Neural cell (in vitro differentiated cells): Measurements from ENCODE around the gene HIVEP2. TPM values are rescaled to one million over a fixed set of nuclear protein-coding genes. Genes with fewer than 3 reads are reported as not detected.

Experiments
- H2AFZ ChIP-seq: fragments of 200-600, 300-800 bp; sonication (generic), shearing (Covaris generic); 2 replicates; pipeline ENCODE4 v1.6.0; 2014; ENCODE audit warnings: low read depth, mild to moderate bottlenecking, antibody characterized with exemption, low read length, moderate library complexity
- H3F3A ChIP-seq: fragments of 200-600 bp; shearing (Covaris generic); 2 replicates; pipeline ENCODE4 v1.6.1; 2016; ENCODE audit warnings: mild to moderate bottlenecking, moderate library complexity, mixed read lengths, antibody characterized with exemption, low read length; ENCODE audit not compliant: insufficient read depth, poor library complexity, severe bottlenecking
- H3K27ac ChIP-seq: fragments of 200-600, 300-800 bp; sonication (generic), shearing (Covaris generic); 2 replicates; pipeline ENCODE4 v1.5.1; 2014; ENCODE audit warnings: mild to moderate bottlenecking, low read length, moderate library complexity
- H3K27me3 ChIP-seq: fragments of 300-800, 200-600 bp; sonication (generic), shearing (Covaris generic); 2 replicates; pipeline ENCODE4 v1.6.0; 2014; ENCODE audit warnings: mild to moderate bottlenecking, low read depth, low read length, moderate library complexity; ENCODE audit not compliant: insufficient read depth
- H3K36me3 ChIP-seq: fragments of 300-800, 200-600 bp; sonication (generic), shearing (Covaris generic); 2 replicates; pipeline ENCODE4 v1.5.1; 2014; ENCODE audit warnings: mild to moderate bottlenecking, antibody characterized with exemption, low read length, moderate library complexity; ENCODE audit not compliant: insufficient read depth
- H3K4me2 ChIP-seq: fragments of 300-800, 200-600 bp; sonication (generic), shearing (Covaris generic); 2 replicates; pipeline ENCODE4 v1.6.0; 2014; ENCODE audit warnings: mild to moderate bottlenecking, low read length
- H3K4me3 ChIP-seq: fragments of 300-800, 200-600 bp; sonication (generic), shearing (Covaris generic); 2 replicates; pipeline ENCODE4 v1.5.1; 2014; ENCODE audit warnings: mild to moderate bottlenecking, low read length, moderate library complexity
- H3K79me2 ChIP-seq: fragments of 200-600 bp; shearing (Covaris generic); replicated peaks from 2 replicates; pipeline ENCODE4 v1.6.0; 2014; ENCODE audit warnings: mild to moderate bottlenecking, low read length, moderate library complexity; ENCODE audit not compliant: insufficient read depth
- H3K9ac ChIP-seq: fragments of 300-800, 200-600 bp; sonication (generic), shearing (Covaris generic); 2 replicates; pipeline ENCODE4 v1.6.1; 2016; ENCODE audit warnings: mild to moderate bottlenecking, low read length, mixed read lengths
- H3K9me2 ChIP-seq: fragments of 200-600 bp; shearing (Covaris generic); 2 replicates; pipeline ENCODE4 v1.6.1; 2016; ENCODE audit warnings: mild to moderate bottlenecking, low read length, mixed read lengths; ENCODE audit not compliant: insufficient read depth
- H3K9me3 ChIP-seq: fragments of 200-600, 300-800 bp; sonication (generic), shearing (Covaris generic); 2 replicates; pipeline ENCODE4 v1.6.1; 2016; ENCODE audit warnings: mild to moderate bottlenecking, mixed run types, low read length, moderate library complexity, mixed read lengths
- H4K20me1 ChIP-seq: fragments of 200-600 bp; shearing (Covaris generic); 2 replicates; pipeline ENCODE4 v1.6.1; 2016; ENCODE audit warnings: mild to moderate bottlenecking, mixed run types; ENCODE audit not compliant: insufficient read depth
- EP300 ChIP-seq: fragments of 450-650 bp; conservative IDR thresholded peaks from 2 replicates; pipeline ENCODE4 v1.6.1; 2014; ENCODE audit warnings: antibody characterized with exemption, mild to moderate bottlenecking, moderate library complexity; ENCODE audit not compliant: poor library complexity, severe bottlenecking
- EZH2 ChIP-seq: fragments of 200-600, 300-800 bp; shearing (Covaris generic), sonication (generic); IDR thresholded peaks from 2 replicates; pipeline ENCODE4 v1.6.1; 2014; ENCODE audit warnings: antibody characterized with exemption, low read length, borderline replicate concordance, mild to moderate bottlenecking; ENCODE audit not compliant: insufficient read depth, poor library complexity, severe bottlenecking
- MXI1 ChIP-seq: fragments of 450-650 bp; conservative IDR thresholded peaks from 2 replicates; pipeline ENCODE4 v1.6.1; 2014; ENCODE audit warnings: antibody characterized with exemption, mild to moderate bottlenecking; ENCODE audit not compliant: poor library complexity, severe bottlenecking
- POLR2AphosphoS5 ChIP-seq: IDR thresholded peaks from 2 replicates; pipeline ENCODE4 v1.6.1; 2012
- RAD21 ChIP-seq: fragments of 450-650 bp; conservative IDR thresholded peaks from 2 replicates; pipeline ENCODE4 v1.6.1; 2014; ENCODE audit warnings: antibody characterized with exemption, mild to moderate bottlenecking, moderate library complexity
- SMC3 ChIP-seq: fragments of 450-650 bp; conservative IDR thresholded peaks from 2 replicates; pipeline ENCODE4 v1.6.1; 2014; ENCODE audit warnings: antibody characterized with exemption, mild to moderate bottlenecking, moderate library complexity; ENCODE audit not compliant: poor library complexity
- TAF1 ChIP-seq: IDR thresholded peaks from 2 replicates; pipeline ENCODE4 v1.6.1; 2012; ENCODE audit warnings: low read depth
- polyA plus RNA-seq: library from polyadenylated mRNA; depleted of rRNA; stranded (reverse); fragments of >200 nt; gene quantifications from 2 replicates; pipeline ENCODE4 v1.2.3, GENCODE V29; 2014
- TF ChIP-seq, protein P1 (sequence below): IDR thresholded peaks from 2 replicates; pipeline ENCODE4 v1.6.1; 2012; ENCODE audit warnings: borderline replicate concordance
- TF ChIP-seq, protein P2 (sequence below): fragments of 450-650 bp; IDR thresholded peaks from 2 replicates; pipeline ENCODE4 v1.5.1; 2014; ENCODE audit warnings: antibody characterized with exemption, mild to moderate bottlenecking, moderate library complexity; ENCODE audit not compliant: poor library complexity, severe bottlenecking

The HIVEP2 gene
- polyA plus RNA-seq, 1 donor from 2014 or later, result 6.0 TPM

DNA sequence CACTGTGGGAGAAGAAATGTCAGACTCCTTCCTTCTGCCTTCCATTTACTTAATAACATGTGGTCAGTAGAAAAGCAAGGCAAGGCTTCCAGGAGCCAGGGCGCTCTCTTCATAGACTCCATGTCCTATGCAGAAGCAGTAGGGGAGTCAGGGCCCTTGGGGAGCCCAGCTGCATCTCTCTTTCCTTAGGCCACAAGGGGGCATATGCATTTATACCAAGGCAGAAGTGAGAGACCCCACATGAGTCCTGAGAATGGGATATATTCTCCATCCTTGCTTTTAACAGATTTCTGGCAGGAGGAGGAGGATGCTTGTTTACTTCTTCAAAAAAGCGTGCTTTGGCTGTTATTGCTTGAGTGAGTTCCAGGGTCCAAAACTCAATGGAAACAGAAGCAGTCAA, 198.5 kb downstream of the HIVEP2 start:
- Histone ChIP-seq H3K9me2 (no peaks in the 10 kb centered on the region), H3K27ac (no peak overlapping the region), H3K79me2 (no peaks in the 10 kb centered on the region), H3K9me3 (no peaks in the 10 kb centered on the region), H2AFZ (no peak overlapping the region), H3K9ac (no peak overlapping the region), H3K4me2 (no peak overlapping the region), H3F3A (no peaks in the 10 kb centered on the region), H4K20me1 (no peaks in the 10 kb centered on the region), H3K27me3 (no peaks in the 10 kb centered on the region), H3K36me3 (no peaks in the 10 kb centered on the region), H3K4me3 (no peak overlapping the region)
- no peak for TF ChIP-seq MXI1
- no peak for TF ChIP-seq RAD21
- TF ChIP-seq EZH2, result no peak
- no peak for TF ChIP-seq TAF1
- no peak for TF ChIP-seq EP300
- TF ChIP-seq, protein P1, sequence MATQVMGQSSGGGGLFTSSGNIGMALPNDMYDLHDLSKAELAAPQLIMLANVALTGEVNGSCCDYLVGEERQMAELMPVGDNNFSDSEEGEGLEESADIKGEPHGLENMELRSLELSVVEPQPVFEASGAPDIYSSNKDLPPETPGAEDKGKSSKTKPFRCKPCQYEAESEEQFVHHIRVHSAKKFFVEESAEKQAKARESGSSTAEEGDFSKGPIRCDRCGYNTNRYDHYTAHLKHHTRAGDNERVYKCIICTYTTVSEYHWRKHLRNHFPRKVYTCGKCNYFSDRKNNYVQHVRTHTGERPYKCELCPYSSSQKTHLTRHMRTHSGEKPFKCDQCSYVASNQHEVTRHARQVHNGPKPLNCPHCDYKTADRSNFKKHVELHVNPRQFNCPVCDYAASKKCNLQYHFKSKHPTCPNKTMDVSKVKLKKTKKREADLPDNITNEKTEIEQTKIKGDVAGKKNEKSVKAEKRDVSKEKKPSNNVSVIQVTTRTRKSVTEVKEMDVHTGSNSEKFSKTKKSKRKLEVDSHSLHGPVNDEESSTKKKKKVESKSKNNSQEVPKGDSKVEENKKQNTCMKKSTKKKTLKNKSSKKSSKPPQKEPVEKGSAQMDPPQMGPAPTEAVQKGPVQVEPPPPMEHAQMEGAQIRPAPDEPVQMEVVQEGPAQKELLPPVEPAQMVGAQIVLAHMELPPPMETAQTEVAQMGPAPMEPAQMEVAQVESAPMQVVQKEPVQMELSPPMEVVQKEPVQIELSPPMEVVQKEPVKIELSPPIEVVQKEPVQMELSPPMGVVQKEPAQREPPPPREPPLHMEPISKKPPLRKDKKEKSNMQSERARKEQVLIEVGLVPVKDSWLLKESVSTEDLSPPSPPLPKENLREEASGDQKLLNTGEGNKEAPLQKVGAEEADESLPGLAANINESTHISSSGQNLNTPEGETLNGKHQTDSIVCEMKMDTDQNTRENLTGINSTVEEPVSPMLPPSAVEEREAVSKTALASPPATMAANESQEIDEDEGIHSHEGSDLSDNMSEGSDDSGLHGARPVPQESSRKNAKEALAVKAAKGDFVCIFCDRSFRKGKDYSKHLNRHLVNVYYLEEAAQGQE, result no peak
- no peak for TF ChIP-seq SMC3
- no peak for TF ChIP-seq POLR2AphosphoS5

DNA sequence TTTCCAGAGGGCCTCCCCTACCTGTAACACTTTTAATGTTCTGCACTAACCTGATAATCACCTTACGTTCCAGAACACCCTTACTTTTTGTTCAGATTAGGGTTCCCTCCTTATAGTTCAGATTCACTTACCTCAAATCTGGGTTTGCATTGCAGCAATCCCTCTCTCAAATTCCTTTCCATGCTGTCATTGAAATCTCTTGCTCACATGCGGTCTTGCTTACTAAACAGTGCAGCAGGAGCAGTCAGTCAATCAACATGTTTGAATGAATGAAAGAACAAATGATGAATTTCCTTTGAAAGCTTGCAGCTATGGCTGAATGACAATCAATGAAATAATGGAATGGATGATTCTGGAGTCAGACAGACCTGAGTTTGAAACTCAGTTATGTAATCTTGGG, 200.1 kb downstream of the HIVEP2 start:
- no peaks in the 10 kb centered on the region for H3F3A ChIP-seq
- H3K79me2 ChIP-seq, result no peaks in the 10 kb centered on the region
- H2AFZ ChIP-seq, result no peak overlapping the region
- no peaks in the 10 kb centered on the region for H3K36me3 ChIP-seq
- H3K4me3 ChIP-seq, result no peak overlapping the region
- H3K9me3 ChIP-seq, result no peaks in the 10 kb centered on the region
- H3K27ac ChIP-seq, result no peak overlapping the region
- H3K9ac ChIP-seq, result no peak overlapping the region
- H4K20me1 ChIP-seq, result no peaks in the 10 kb centered on the region
- TF ChIP-seq POLR2AphosphoS5 (peak; percentile 29), EZH2 (no peak), SMC3 (no peak), RAD21 (no peak), EP300 (peak; percentile 45)
- H3K27me3 ChIP-seq, result no peaks in the 10 kb centered on the region
- no peak overlapping the region for H3K4me2 ChIP-seq
- H3K9me2 ChIP-seq, result no peaks in the 10 kb centered on the region

DNA sequence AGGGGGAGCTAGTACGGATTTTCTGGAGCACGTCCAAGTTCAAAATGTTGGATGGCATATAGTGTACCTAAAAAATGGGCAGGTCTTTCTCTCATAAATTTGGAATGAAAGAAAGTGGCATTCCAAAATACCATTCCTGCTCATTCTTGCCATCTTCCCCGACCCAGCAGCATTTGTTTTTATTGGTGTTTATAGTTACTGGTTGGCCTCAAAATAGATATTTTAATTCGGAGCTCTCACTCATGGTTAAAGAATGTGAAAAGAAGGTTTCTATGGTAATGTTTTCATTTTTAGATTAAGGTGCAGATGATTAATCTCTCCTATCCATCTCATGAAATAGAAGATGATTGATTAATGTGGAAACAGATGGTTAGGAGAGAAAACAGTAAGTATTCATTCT, 204.5 kb downstream of the HIVEP2 start:
- no peak overlapping the region for H3K4me3 ChIP-seq
- no peak overlapping the region for H3K4me2 ChIP-seq
- H3K36me3 ChIP-seq, result no peaks in the 10 kb centered on the region
- H3K27ac ChIP-seq, result no peak overlapping the region
- no peaks in the 10 kb centered on the region for H3F3A ChIP-seq
- no peaks in the 10 kb centered on the region for H3K9me3 ChIP-seq
- H3K9ac ChIP-seq, result no peak overlapping the region
- H2AFZ ChIP-seq, result no peak overlapping the region
- H3K9me2 ChIP-seq, result no peaks in the 10 kb centered on the region
- no peaks in the 10 kb centered on the region for H4K20me1 ChIP-seq
- H3K27me3 ChIP-seq, result no peaks in the 10 kb centered on the region
- no peak for TF ChIP-seq EZH2
- TF ChIP-seq MXI1, result no peak
- no peak for TF ChIP-seq POLR2AphosphoS5
- no peak for TF ChIP-seq SMC3
- TF ChIP-seq, protein P1, result no peak
- TF ChIP-seq TAF1, result no peak
- TF ChIP-seq, protein P2, sequence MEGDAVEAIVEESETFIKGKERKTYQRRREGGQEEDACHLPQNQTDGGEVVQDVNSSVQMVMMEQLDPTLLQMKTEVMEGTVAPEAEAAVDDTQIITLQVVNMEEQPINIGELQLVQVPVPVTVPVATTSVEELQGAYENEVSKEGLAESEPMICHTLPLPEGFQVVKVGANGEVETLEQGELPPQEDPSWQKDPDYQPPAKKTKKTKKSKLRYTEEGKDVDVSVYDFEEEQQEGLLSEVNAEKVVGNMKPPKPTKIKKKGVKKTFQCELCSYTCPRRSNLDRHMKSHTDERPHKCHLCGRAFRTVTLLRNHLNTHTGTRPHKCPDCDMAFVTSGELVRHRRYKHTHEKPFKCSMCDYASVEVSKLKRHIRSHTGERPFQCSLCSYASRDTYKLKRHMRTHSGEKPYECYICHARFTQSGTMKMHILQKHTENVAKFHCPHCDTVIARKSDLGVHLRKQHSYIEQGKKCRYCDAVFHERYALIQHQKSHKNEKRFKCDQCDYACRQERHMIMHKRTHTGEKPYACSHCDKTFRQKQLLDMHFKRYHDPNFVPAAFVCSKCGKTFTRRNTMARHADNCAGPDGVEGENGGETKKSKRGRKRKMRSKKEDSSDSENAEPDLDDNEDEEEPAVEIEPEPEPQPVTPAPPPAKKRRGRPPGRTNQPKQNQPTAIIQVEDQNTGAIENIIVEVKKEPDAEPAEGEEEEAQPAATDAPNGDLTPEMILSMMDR, result no peak
- no peak for TF ChIP-seq EP300
- TF ChIP-seq RAD21, result no peak
- no peaks in the 10 kb centered on the region for H3K79me2 ChIP-seq
